H9 (cell line): Measurements from ENCODE around the gene ARFGAP2. TPM values are rescaled to one million over a fixed set of nuclear protein-coding genes. Genes with fewer than 3 reads are reported as not detected.

Source experiments
- DNase-seq: peaks from one replicate; pipeline ENCODE4 v3.0.0-alpha.2; 2017
- H2AFZ ChIP-seq: one replicate; pipeline ENCODE4 v1.6.1; 2013; ENCODE audit warnings: mild to moderate bottlenecking, low read length, control low read depth, moderate library complexity
- H2AK5ac ChIP-seq: 2 replicates; pipeline ENCODE4 v1.6.1; 2013; ENCODE audit warnings: low read length, control low read depth, mixed read lengths; ENCODE audit not compliant: insufficient read length
- H2BK120ac ChIP-seq: one replicate; pipeline ENCODE4 v1.6.1; 2013; ENCODE audit warnings: low read depth, mild to moderate bottlenecking, low read length, control low read depth, inconsistent platforms; ENCODE audit not compliant: poor library complexity, severe bottlenecking
- H2BK12ac ChIP-seq: 2 replicates; pipeline ENCODE4 v1.6.1; 2013; ENCODE audit warnings: low read length, control low read depth, mixed read lengths, low read depth; ENCODE audit not compliant: insufficient read length
- H2BK15ac ChIP-seq: 2 replicates; pipeline ENCODE4 v1.6.1; 2013; ENCODE audit warnings: low read depth, low read length, control low read depth
- H2BK20ac ChIP-seq: one replicate; pipeline ENCODE4 v1.6.1; 2013; ENCODE audit warnings: low read depth, mild to moderate bottlenecking, low read length, control low read depth, inconsistent platforms; ENCODE audit not compliant: poor library complexity, severe bottlenecking
- H2BK5ac ChIP-seq: 2 replicates; pipeline ENCODE4 v1.6.1; 2013; ENCODE audit warnings: low read length, control low read depth, mixed read lengths; ENCODE audit not compliant: insufficient read length
- H3K14ac ChIP-seq: 2 replicates; pipeline ENCODE4 v1.6.1; 2013; ENCODE audit warnings: low read length, control low read depth; ENCODE audit not compliant: insufficient read depth
- H3K18ac ChIP-seq: 2 replicates; pipeline ENCODE4 v1.6.1; 2013; ENCODE audit warnings: low read depth, mild to moderate bottlenecking, mixed read lengths, low read length, control low read depth; ENCODE audit not compliant: insufficient read length
- H3K23ac ChIP-seq: 2 replicates; pipeline ENCODE4 v1.6.1; 2013; ENCODE audit warnings: low read length, control low read depth, mixed read lengths, low read depth; ENCODE audit not compliant: insufficient read length
- H3K23me2 ChIP-seq: 2 replicates; pipeline ENCODE4 v1.6.1; 2013; ENCODE audit warnings: low read depth, mild to moderate bottlenecking, mixed read lengths, low read length, control low read depth; ENCODE audit not compliant: insufficient read length, poor library complexity, severe bottlenecking
- H3K27ac ChIP-seq: 2 replicates; pipeline ENCODE4 v1.5.1; 2013; ENCODE audit warnings: low read length, control low read depth, mixed read lengths, low read depth; ENCODE audit not compliant: insufficient read length
- H3K27me3 ChIP-seq: 2 replicates; pipeline ENCODE4 v1.6.1; 2013; ENCODE audit warnings: low read length, control low read depth, inconsistent platforms; ENCODE audit not compliant: insufficient read depth
- H3K4ac ChIP-seq: 2 replicates; pipeline ENCODE4 v1.6.1; 2013; ENCODE audit warnings: low read depth, mild to moderate bottlenecking, control low read depth, inconsistent platforms, low read length, moderate library complexity
- H3K4me1 ChIP-seq: 2 replicates; pipeline ENCODE4 v1.6.1; 2013; ENCODE audit warnings: low read length, control low read depth, inconsistent platforms; ENCODE audit not compliant: insufficient read depth
- H3K4me2 ChIP-seq: 2 replicates; pipeline ENCODE4 v1.6.1; 2013; ENCODE audit warnings: low read length, control low read depth, mixed read lengths; ENCODE audit not compliant: insufficient read length, insufficient read depth
- H3K56ac ChIP-seq: 2 replicates; pipeline ENCODE4 v1.6.1; 2013; ENCODE audit warnings: low read depth, mild to moderate bottlenecking, mixed read lengths, low read length, control low read depth; ENCODE audit not compliant: insufficient read length
- H3K79me1 ChIP-seq: 2 replicates; pipeline ENCODE4 v1.6.1; 2013; ENCODE audit warnings: low read depth, mild to moderate bottlenecking, moderate library complexity, low read length, control low read depth, inconsistent platforms; ENCODE audit not compliant: insufficient read depth, poor library complexity, severe bottlenecking
- H3K79me2 ChIP-seq: 2 replicates; pipeline ENCODE4 v1.6.1; 2013; ENCODE audit warnings: low read length, control low read depth, inconsistent platforms; ENCODE audit not compliant: insufficient read depth
- H3K9ac ChIP-seq: 2 replicates; pipeline ENCODE4 v1.6.1; 2013; ENCODE audit warnings: low read length, control low read depth, mixed read lengths; ENCODE audit not compliant: insufficient read length; ENCODE audit errors: extremely low read depth
- H3K9me3 ChIP-seq: one replicate; pipeline ENCODE4 v1.6.1; 2013; ENCODE audit warnings: low read depth, low read length, inconsistent platforms; ENCODE audit not compliant: control insufficient read depth
- H3T11ph ChIP-seq: one replicate; pipeline ENCODE4 v1.6.1; 2013; ENCODE audit warnings: mild to moderate bottlenecking, low read length, control low read depth, inconsistent platforms
- H4K20me1 ChIP-seq: one replicate; pipeline ENCODE4 v1.6.1; 2013; ENCODE audit not compliant: control insufficient read depth, insufficient read length, insufficient read depth
- H4K5ac ChIP-seq: 2 replicates; pipeline ENCODE4 v1.6.1; 2013; ENCODE audit warnings: low read depth, mild to moderate bottlenecking, mixed read lengths, low read length, control low read depth; ENCODE audit not compliant: insufficient read length
- H4K8ac ChIP-seq: replicated peaks from 2 replicates; pipeline ENCODE4 v1.6.1; 2013; ENCODE audit warnings: low read length, control low read depth, mixed read lengths, low read depth; ENCODE audit not compliant: insufficient read length
- H4K91ac ChIP-seq: 2 replicates; pipeline ENCODE4 v1.6.1; 2013; ENCODE audit warnings: low read depth, mild to moderate bottlenecking, moderate library complexity, mixed read lengths, low read length, control low read depth; ENCODE audit not compliant: insufficient read length
- H3K27ac Mint-ChIP-seq, 3 experiments: 2 replicates in 2 of 3; 3 replicates in 1 of 3; pipeline ENCODE4 v1.8.0; 2020 to 2021; ENCODE audit warnings: mixed read lengths in 3 of 3, mild to moderate bottlenecking in 1 of 3, moderate library complexity in 1 of 3
- H3K27me3 Mint-ChIP-seq: 2 replicates; pipeline ENCODE4 v1.8.0; 2021; ENCODE audit warnings: low read depth, mild to moderate bottlenecking, moderate library complexity, mixed read lengths
- H3K36me3 Mint-ChIP-seq, 3 experiments: 2 replicates in 2 of 3; 3 replicates in 1 of 3; pipeline ENCODE4 v1.8.0; 2020 to 2021; ENCODE audit warnings: low read depth in 3 of 3, mixed read lengths in 3 of 3; ENCODE audit not compliant: insufficient read depth in 1 of 3
- H3K4me1 Mint-ChIP-seq, 2 experiments: 2 replicates each; pipeline ENCODE4 v1.8.0; 2020; ENCODE audit warnings: mixed read lengths in 2 of 2
- H3K4me3 Mint-ChIP-seq, 2 experiments: 2 replicates in 1 of 2; 3 replicates in 1 of 2; pipeline ENCODE4 v1.8.0; 2020 to 2021; ENCODE audit warnings: mild to moderate bottlenecking in 2 of 2, mixed read lengths in 2 of 2, moderate library complexity in 1 of 2
- H3K9me3 Mint-ChIP-seq, 2 experiments: 2 replicates in 1 of 2; 3 replicates in 1 of 2; pipeline ENCODE4 v1.8.0; 2020; ENCODE audit warnings: mild to moderate bottlenecking in 2 of 2, mixed read lengths in 2 of 2, moderate library complexity in 1 of 2
- CTCF ChIP-seq: fragments of 200-600 bp; sonication (generic); conservative IDR thresholded peaks from 3 replicates; pipeline ENCODE4 v1.8.0; 2021; ENCODE audit warnings: antibody characterized with exemption, mild to moderate bottlenecking
- WGBS: extraction: QIAGEN DNeasy Blood & Tissue Kit; methylation state at CpG from one replicate; pipeline ENCODE4 v1.1.7; 2013; ENCODE audit warnings: missing lambda C conversion rate, low lambda C conversion rate, mixed read lengths; ENCODE audit not compliant: insufficient read length; ENCODE audit errors: extremely low coverage; 5-methylcytosine and 5-hydroxymethylcytosine counted together
- long read RNA-seq: library from polyadenylated mRNA; unstranded; transcript quantifications from one replicate; pipeline ENCODE4 v2.0.0, GENCODE V29; 2020
- total RNA-seq: library from RNA; stranded (reverse); gene quantifications from 2 replicates; pipeline ENCODE4 v1.2.1, GENCODE V29; 2021

ARFGAP2 gene
- 65.1 and 72.3 TPM in 2 replicates for total RNA-seq
- long read RNA-seq, transcript ARFGAP2-202 (15 exons, 2,937 nt) = minor isoform, 17 of 778 reads
- long read RNA-seq, transcript ARFGAP2-205 (16 exons, 2,976 nt) = major isoform, 552 of 778 reads
- long read RNA-seq, transcript ARFGAP2-229 (11 exons, 2,613 nt) = minor isoform, 5 of 778 reads
- long read RNA-seq, partial matches to known transcripts = 29 of 778 reads
- long read RNA-seq, other reads (novel, unspliced or antisense) = 167 of 778 reads

- Mint-ChIP-seq H3K36me3 (peaks cover 6 to 52% (median 43%) of the 10 kb centered on the region in 3 experiments; a peak in 6 of 7 replicates), H3K4me1 (peaks cover 19 to 21% of the 10 kb centered on the region in 2 experiments), H3K4me3 (peak within 1 kb of the TSS; percentile 98), H3K27ac (peak within 1 kb of the TSS; percentile 99 to 100 (median 100)), H3K9me3 (no peaks in the 10 kb centered on the region), H3K27me3 (no peaks in the 10 kb centered on the region)
- Histone ChIP-seq H3K18ac (peak within 1 kb of the TSS; percentile 84), H4K91ac (peak within 1 kb of the TSS; percentile 60), H3K4me2 (peak within 1 kb of the TSS; percentile 100), H4K8ac (peak within 1 kb of the TSS; percentile 70), H2BK20ac (no peak within 1 kb of the TSS), H3K23me2 (peaks cover 8% of the 10 kb centered on the region), H4K5ac (peak within 1 kb of the TSS; percentile 64), H3K9ac (peak within 1 kb of the TSS; percentile 98), H3K79me1 (peaks cover 9% of the 10 kb centered on the region), H2BK5ac (peak within 1 kb of the TSS; percentile 74), H3K79me2 (peaks cover 15% of the 10 kb centered on the region; the same call in 1 of the 2 replicates), H3K27me3 (no peaks in the 10 kb centered on the region), H3T11ph (no peak within 1 kb of the TSS), H2AFZ (no peak within 1 kb of the TSS), H2AK5ac (no peak within 1 kb of the TSS), H3K9me3 (no peaks in the 10 kb centered on the region), H2BK12ac (no peak within 1 kb of the TSS), H4K20me1 (no peaks in the 10 kb centered on the region), H3K4me1 (peaks cover 5% of the 10 kb centered on the region; the same call in 1 of the 2 replicates), H2BK120ac (peak within 1 kb of the TSS; percentile 79), H3K56ac (no peak within 1 kb of the TSS), H2BK15ac (no peak within 1 kb of the TSS), H3K4ac (peak within 1 kb of the TSS; percentile 35), H3K27ac (peak within 1 kb of the TSS; percentile 4), H3K23ac (no peak within 1 kb of the TSS), H3K14ac (peak within 1 kb of the TSS; percentile 97)
- DNase-seq = peak; percentile 95
- no CpG with 5 or more reads among the region's 89 CpGs for WGBS
- no peak for TF ChIP-seq CTCF
These were observed at the start of gene ARFGAP2 for GRCh38 chr11:47176328-47177228. Gene ARFGAP2 (minus strand): TSS chr11:47176879. CDS start chr11:47176853, 26 bp downstream.
